Fibroblast of mammary gland (primary cell): ENCODE measurements around the gene CTU2.

ENCODE experiments used
- DNase-seq: peaks from one replicate; pipeline ENCODE4 v3.0.0-alpha.2; 2010; ENCODE audit warnings: low read depth
- H3K4me3 ChIP-seq: 2 replicates; pipeline ENCODE4 v1.5.1; 2011; ENCODE audit warnings: low read depth, mild to moderate bottlenecking, low read length, moderate library complexity; ENCODE audit not compliant: control insufficient read depth
- CTCF ChIP-seq: conservative IDR thresholded peaks from 2 replicates; pipeline ENCODE4 v1.5.1; 2011; ENCODE audit warnings: low read depth, low read length, inconsistent platforms; ENCODE audit not compliant: control insufficient read depth, insufficient read depth

CTU2 gene

GRCh38 chr16:88764913-88765349 lies 58.6 kb downstream of the CTU2 start:
- H3K4me3 ChIP-seq: no peak overlapping the region
- no peak for DNase-seq
- TF ChIP-seq CTCF: no peak
